Activated B cell treated with CpG ODN at 0.5 μM for 24 hours (primary cell): ENCODE measurements around the gene SNAP29. TPM values are rescaled to one million over a fixed set of nuclear protein-coding genes. Genes with fewer than 3 reads are reported as not detected.
"Not testable (repeated sequence)": the region's sequence is repeated elsewhere in the genome, so short reads cannot be mapped to it uniquely, and the experiment has no call there.

ENCODE experiments used
- ATAC-seq: fragments of 200-7000 bp; cut with Tn5 transposase; one replicate; pipeline ENCODE4 v1.10.0; 2021; ENCODE audit warnings: low read depth, mild to moderate bottlenecking, moderate library complexity
- CTCF ChIA-PET: fragments of 350-600 bp; sonication (Branson Sonifier 250); formaldehyde crosslinking; loops from one replicate; lab custom pipeline; 2021; ENCODE audit warnings: antibody characterized with exemption; lab: Charles Lee
- POLR2A ChIA-PET: fragments of 350-600 bp; sonication (Branson Sonifier 250); formaldehyde crosslinking; loops from one replicate; lab custom pipeline; 2021; ENCODE audit warnings: antibody characterized with exemption; lab: Charles Lee
- DNase-seq: peaks from one replicate; pipeline ENCODE4 v3.0.0; 2022
- H3K27ac Mint-ChIP-seq: one replicate; pipeline ENCODE4 v1.8.0; 2020; ENCODE audit warnings: mixed read lengths
- H3K27me3 Mint-ChIP-seq: one replicate; pipeline ENCODE4 v1.8.0; 2021; ENCODE audit warnings: mixed read lengths
- H3K36me3 Mint-ChIP-seq: one replicate; pipeline ENCODE4 v1.8.0; 2021; ENCODE audit warnings: low read depth, mixed read lengths
- H3K4me1 Mint-ChIP-seq: one replicate; pipeline ENCODE4 v1.8.0; 2021; ENCODE audit warnings: mixed read lengths
- H3K4me3 Mint-ChIP-seq: one replicate; pipeline ENCODE4 v1.8.0; 2020; ENCODE audit warnings: mild to moderate bottlenecking, mixed read lengths
- H3K9me3 Mint-ChIP-seq: one replicate; pipeline ENCODE4 v1.8.0; 2020; ENCODE audit warnings: mixed read lengths
- CTCF ChIP-seq: fragments of 200-600 bp; IDR thresholded peaks from one replicate; pipeline ENCODE4 v1.8.0; 2022; ENCODE audit warnings: antibody characterized with exemption, mild to moderate bottlenecking
- intact Hi-C: fragments of 100-400 bp; cut with micrococcal nuclease; formaldehyde crosslinking; loops from one replicate; pipeline ENCODE4 v1.15.1; 2024
- total RNA-seq: library from RNA; stranded (reverse); gene quantifications from 2 replicates; pipeline ENCODE4 v1.2.3, GENCODE V29; 2022

Gene SNAP29
- total RNA-seq, 1 donor from 2014 or later, result 22.1 TPM

- no peak overlapping the region for H3K4me3 Mint-ChIP-seq
- TF ChIP-seq CTCF, result no peak
- ATAC-seq, result no peak
- H3K9me3 Mint-ChIP-seq, result no peaks in the 10 kb centered on the region
- H3K4me1 Mint-ChIP-seq, result no peaks in the 10 kb centered on the region
- intact Hi-C loops, result no loop called here
- ChIA-PET POLR2A (no interaction called here), CTCF (no interaction called here)
- DNase-seq, result no peak
- no peaks in the 10 kb centered on the region for H3K27me3 Mint-ChIP-seq
- H3K36me3 Mint-ChIP-seq, result peaks cover 71% of the 10 kb centered on the region
- H3K27ac Mint-ChIP-seq, result no peak overlapping the region
These were observed 33.2 kb upstream of the SNAP29 start for GRCh38 chr22:20825624-20826023.

- H3K9me3 Mint-ChIP-seq, H3K4me3 Mint-ChIP-seq, ATAC-seq, H3K4me1 Mint-ChIP-seq, CTCF ChIA-PET, intact Hi-C loops, H3K27ac Mint-ChIP-seq, H3K27me3 Mint-ChIP-seq, POLR2A ChIA-PET, DNase-seq: not testable (repeated sequence)
- peaks cover 74% of the 10 kb centered on the region for H3K36me3 Mint-ChIP-seq
These were observed 32.2 kb upstream of the SNAP29 start for GRCh38 chr22:20826373-20827152.

- no peaks in the 10 kb centered on the region for H3K27me3 Mint-ChIP-seq
- H3K36me3 Mint-ChIP-seq, result peaks cover 84% of the 10 kb centered on the region
- H3K27ac Mint-ChIP-seq, result no peak overlapping the region
- DNase-seq (no peak), ATAC-seq (no peak)
- no peaks in the 10 kb centered on the region for H3K4me1 Mint-ChIP-seq
- H3K9me3 Mint-ChIP-seq, result no peaks in the 10 kb centered on the region
- POLR2A ChIA-PET, result no interaction called here
- TF ChIP-seq CTCF, result no peak
- CTCF ChIA-PET, result no interaction called here
- no peak overlapping the region for H3K4me3 Mint-ChIP-seq
- intact Hi-C loops, result no loop called here
These were observed 29.2 kb upstream of the SNAP29 start for GRCh38 chr22:20829491-20830134.

GRCh38 chr22:20833225-20833665 lies 25.6 kb upstream of the SNAP29 start:
- H3K4me3 Mint-ChIP-seq, result no peak overlapping the region
- no peak overlapping the region for H3K27ac Mint-ChIP-seq
- no peaks in the 10 kb centered on the region for H3K9me3 Mint-ChIP-seq
- no peak for DNase-seq
- H3K36me3 Mint-ChIP-seq, result peaks cover 65% of the 10 kb centered on the region
- H3K27me3 Mint-ChIP-seq, result no peaks in the 10 kb centered on the region
- no peak for TF ChIP-seq CTCF
- intact Hi-C loops, result no loop called here
- ChIA-PET CTCF (no interaction called here), POLR2A (no interaction called here)
- ATAC-seq, result no peak
- peaks cover 8% of the 10 kb centered on the region for H3K4me1 Mint-ChIP-seq

GRCh38 chr22:20834206-20834605 lies 24.6 kb upstream of the SNAP29 start:
- no peak for TF ChIP-seq CTCF
- ATAC-seq (no peak), DNase-seq (no peak)
- ChIA-PET POLR2A (no interaction called here), CTCF (no interaction called here)
- H3K27ac Mint-ChIP-seq, result no peak overlapping the region
- no peak overlapping the region for H3K4me3 Mint-ChIP-seq
- H3K9me3 Mint-ChIP-seq, result no peaks in the 10 kb centered on the region
- H3K36me3 Mint-ChIP-seq, result peaks cover 59% of the 10 kb centered on the region
- peaks cover 11% of the 10 kb centered on the region for H3K4me1 Mint-ChIP-seq
- intact Hi-C loops, result no loop called here
- H3K27me3 Mint-ChIP-seq, result no peaks in the 10 kb centered on the region
